HG02852 (cell line): ENCODE data around the gene C1orf50.
A peak's percentile ranks its signal among the peaks of the same experiment; 100 is the strongest.

Experiments used
- ATAC-seq: cut with Tn5 transposase; IDR thresholded peaks from one replicate; pipeline ENCODE4 v1.9.1; 2021; ENCODE audit warnings: mild to moderate bottlenecking, moderate library complexity; ENCODE audit not compliant: unreplicated experiment

Gene C1orf50

GRCh38 chr1:42758641-42759040, 8.4 kb upstream of the C1orf50 start:
- no peak for ATAC-seq

GRCh38 chr1:42759114-42759513, 7.9 kb upstream of the C1orf50 start:
- no peak for ATAC-seq

GRCh38 chr1:42761567-42761966, 5.5 kb upstream of the C1orf50 start:
- ATAC-seq = no peak

- ATAC-seq = no peak
These were observed 4.8 kb upstream of the C1orf50 start for GRCh38 chr1:42762269-42762668.

- ATAC-seq = no peak
These were observed 1.8 kb upstream of the C1orf50 start for GRCh38 chr1:42765269-42765668.

- peak; percentile 25 for ATAC-seq
These were observed 963 bp upstream of the C1orf50 start for GRCh38 chr1:42765832-42766740.

- peak; percentile 24 for ATAC-seq
These were observed 506 bp downstream of the C1orf50 start for GRCh38 chr1:42767510-42768000.

GRCh38 chr1:42768172-42768571, 1.1 kb downstream of the C1orf50 start:
- no peak for ATAC-seq

- no peak for ATAC-seq
These were observed 2.8 kb downstream of the C1orf50 start for GRCh38 chr1:42769811-42770210.

- no peak for ATAC-seq
These were observed 6.4 kb downstream of the C1orf50 start for GRCh38 chr1:42773420-42773819.

GRCh38 chr1:42774928-42775526, 8.0 kb downstream of the C1orf50 start:
- ATAC-seq = no peak

GRCh38 chr1:42776502-42776901, 9.5 kb downstream of the C1orf50 start:
- no peak for ATAC-seq

GRCh38 chr1:42777852-42778251, 10.8 kb downstream of the C1orf50 start:
- ATAC-seq = no peak

- ATAC-seq = no peak
These were observed 12.7 kb downstream of the C1orf50 start for GRCh38 chr1:42779725-42780124.

GRCh38 chr1:42780176-42780575, 13.1 kb downstream of the C1orf50 start:
- ATAC-seq = no peak

- no peak for ATAC-seq
These were observed 16.0 kb downstream of the C1orf50 start for GRCh38 chr1:42783092-42783491.

GRCh38 chr1:42784547-42784945, 17.5 kb downstream of the C1orf50 start:
- no peak for ATAC-seq

GRCh38 chr1:42784946-42785693, 18.1 kb downstream of the C1orf50 start, which contains the start of gene TMEM269:
TSS of gene TMEM269 (plus strand) at chr1:42784991. CDS start at chr1:42789894, 4,903 bp downstream.
- ATAC-seq = no peak

- no peak for ATAC-seq
These were observed 19.0 kb downstream of the C1orf50 start for GRCh38 chr1:42786097-42786496.

- no peak for ATAC-seq
These were observed 21.0 kb downstream of the C1orf50 start for GRCh38 chr1:42788021-42788420.

- ATAC-seq = no peak
These were observed 26.8 kb downstream of the C1orf50 start for GRCh38 chr1:42793824-42794223.
